Heart left ventricle (tissue), 16 donors: ENCODE measurements around the gene ADCK2. TPM values are rescaled to one million over a fixed set of nuclear protein-coding genes. Genes with fewer than 3 reads are reported as not detected.

Experiments used
- ATAC-seq, 4 donors: fragments of 200-7000 bp; cut with Tn5 transposase; one replicate each; pipeline ENCODE4 v1.9.1; 2020 to 2022; ENCODE audit warnings: moderate library complexity in 4 of 4, mild to moderate bottlenecking in 3 of 4, moderate number of reproducible peaks in 1 of 4
- DNase-seq, 5 donors: peaks; one replicate each; pipeline ENCODE4 v3.0.0-alpha.2; 2020
- H3K27ac ChIP-seq, 12 donors: fragments of 200-600 bp; sonication (generic) in 4 of 12; one replicate each; pipeline versions ENCODE4 v1.5.0 to v1.8.0; 2016 to 2022; ENCODE audit warnings: mild to moderate bottlenecking in 2 of 12
- H3K27me3 ChIP-seq, 9 donors: fragments of 200-600 bp; sonication (generic) in 2 of 9; one replicate each; pipeline versions ENCODE4 v1.5.1 to v1.8.0; 2016 to 2022; ENCODE audit warnings: mild to moderate bottlenecking in 3 of 9
- H3K36me3 ChIP-seq, 9 donors: fragments of 200-600 bp; sonication (generic) in 2 of 9; one replicate each; pipeline versions ENCODE4 v1.5.0 to v1.8.0; 2018 to 2022; ENCODE audit warnings: mild to moderate bottlenecking in 2 of 9
- H3K4me1 ChIP-seq, 12 donors: fragments of 200-600 bp; sonication (generic) in 4 of 12; one replicate each; pipeline versions ENCODE4 v1.5.0 to v1.8.0; 2016 to 2022; ENCODE audit warnings: mild to moderate bottlenecking in 3 of 12
- H3K4me3 ChIP-seq, 12 donors: fragments of 200-600 bp; sonication (generic) in 4 of 12; one replicate each; pipeline versions ENCODE4 v1.5.0 to v1.8.0; 2017 to 2022; ENCODE audit warnings: mild to moderate bottlenecking in 9 of 12, moderate library complexity in 4 of 12
- H3K9me3 ChIP-seq, 12 donors: fragments of 200-600 bp; sonication (generic) in 4 of 12; one replicate each; pipeline versions ENCODE4 v1.5.0 to v1.8.0; 2016 to 2022; ENCODE audit warnings: mild to moderate bottlenecking in 1 of 12
- CTCF ChIP-seq, 12 donors: fragments of 200-600 bp; sonication (generic) in 4 of 12; IDR thresholded peaks; one replicate each; pipeline versions ENCODE4 v1.5.0 to v1.8.0; 2018 to 2022; ENCODE audit warnings: antibody characterized with exemption in 12 of 12, mild to moderate bottlenecking in 5 of 12
- POLR2A ChIP-seq, 2 donors: fragments of 450-650 bp; IDR thresholded peaks; one replicate each; pipeline ENCODE4 v1.6.1; 2017; ENCODE audit warnings: antibody characterized with exemption in 2 of 2, mild to moderate bottlenecking in 2 of 2, moderate library complexity in 2 of 2
- whole genome bisulfite sequencing, 4 donors: extraction: QIAGEN DNeasy Blood & Tissue Kit in 2 of 4; methylation state at CpG; one replicate each; pipeline versions ENCODE4 v1.1.5 to v1.1.7; 2013 to 2018; 5-methylcytosine and 5-hydroxymethylcytosine counted together
- intact Hi-C, 10 donors: fragments of 100-400 bp; cut with DNase I; formaldehyde crosslinking; loops; one replicate each; pipeline versions ENCODE4 v1.11.1 to v1.14.2; 2022
- polyA plus RNA-seq, 2 donors: library from polyadenylated mRNA; stranded (reverse); fragments of 200-250 nt; gene quantifications; one replicate each; pipeline ENCODE4 v1.2.3, GENCODE V29; 2013
- total RNA-seq, 9 donors: library from RNA; depleted of rRNA in 2 of 9; stranded (reverse); fragments of >200 nt in 2 of 9; fragmentation: NEBNext Ultra II Directional in 3 of 9; extraction: Animal tissue kit (Norgen Biotek cat#: 25700) in 3 of 9; gene quantifications; one replicate each; pipeline versions ENCODE4 v1.1.0 to v1.2.4, GENCODE V29; 2016 to 2023
- donor health status: ischemic (EF 13 %, LVEDD 7.1; RV severe dilation, severe dysfunction).
- donor health status: healthy with polysubstance abuse.
- donor health status: DM: no; HTN: yes; CAD: no.
- donor health status: DM: no; HTN: no; CAD: no.
- donor health status: ischemic (EF 25% LVEDD 6.9; RV normal size, moderate dysfunction).
- donor health status: ischemic (EF 25% LVEDD 5.7; RV mildly dilated, moderate dysfunction).
- donor health status: healthy.
- donor health status: DM: yes; HTN: yes; CAD: no.
- donor health status: ischemic (EF 35%, LVEDD 5.7; RV mildly dilated, moderate dysfunction).
- donor health status: nonischemic (EF 11% LVEDD 7.7; RV severe dilation, severe dysfunction).
- donor health status: DM: yes; HTN: yes; CAD: no.
- donor health status: PGD.
- donor health status: ischemic (EF 29% LVEDD 5.4; RV normal size, mild dysfunction).
- donor health status: nonischemic (EF 23%, LVEDD 6.1; RV moderate dilation, normal function).

The ADCK2 gene
- total and polyA plus RNA-seq, 11 donors = 5.3 to 18.3 (median 10.5) TPM

- peak in 1 of 4 donors; percentile 21 for ATAC-seq
- intact Hi-C loops = loop anchor here in 1 of 10 donors (10.0 kb wide), 1 partner anchor 329 kb away; the partner anchor contains the start of gene MRPS33
- TF ChIP-seq CTCF (IDR thresholded peaks at IDR 0.05) (no peak), POLR2A (IDR thresholded peaks at IDR 0.05) (no peak)
- Histone ChIP-seq H3K27ac (no peak overlapping the region), H3K27me3 (no peaks in the 10 kb centered on the region), H3K4me1 (no peaks in the 10 kb centered on the region), H3K4me3 (no peak overlapping the region), H3K36me3 (peaks cover 0 to 74% (median 47%) of the 10 kb centered on the region in 9 donors), H3K9me3 (no peaks in the 10 kb centered on the region)
- WGBS, 4 donors = 60 to 75% (median 67%) methylated on average over 8 to 10 of the region's 10 CpGs
- DNase-seq = no peak
Measured at GRCh38 chr7:140685407-140686087, 12.8 kb downstream of the ADCK2 start.

GRCh38 chr7:140686921-140687320 lies 14.2 kb downstream of the ADCK2 start:
- DNase-seq (no peak), ATAC-seq (no peak)
- H3K9me3 ChIP-seq = no peaks in the 10 kb centered on the region
- H3K4me1 ChIP-seq = no peaks in the 10 kb centered on the region
- H3K27ac ChIP-seq = no peak overlapping the region
- H3K27me3 ChIP-seq = no peaks in the 10 kb centered on the region
- TF ChIP-seq POLR2A (IDR thresholded peaks at IDR 0.05) = no peak
- no peak for TF ChIP-seq CTCF (IDR thresholded peaks at IDR 0.05)
- H3K36me3 ChIP-seq = peaks cover 0 to 65% (median 44%) of the 10 kb centered on the region in 9 donors
- WGBS, 4 donors = 96 to 97% (median 97%) methylated on average over 11 of the region's 11 CpGs
- H3K4me3 ChIP-seq = no peak overlapping the region
- intact Hi-C loops = loop anchor here in 1 of 10 donors (10.0 kb wide), 1 partner anchor 328 kb away; the partner anchor contains the start of gene MRPS33

- H3K9me3 ChIP-seq = no peaks in the 10 kb centered on the region
- no peak for TF ChIP-seq POLR2A (IDR thresholded peaks at IDR 0.05)
- no peak for TF ChIP-seq CTCF (IDR thresholded peaks at IDR 0.05)
- H3K36me3 ChIP-seq = peaks cover 0 to 60% (median 41%) of the 10 kb centered on the region in 9 donors
- H3K4me1 ChIP-seq = no peaks in the 10 kb centered on the region
- DNase-seq (no peak), ATAC-seq (no peak)
- intact Hi-C loops = loop anchor here in 1 of 10 donors (10.0 kb wide), 1 partner anchor 326 kb away; the partner anchor contains the start of gene MRPS33
- H3K4me3 ChIP-seq = no peak overlapping the region
- H3K27me3 ChIP-seq = no peaks in the 10 kb centered on the region
- 89 to 94% (median 94%) methylated on average over 6 of the region's 6 CpGs for WGBS, 4 donors
- H3K27ac ChIP-seq = no peak overlapping the region
Measured at GRCh38 chr7:140688341-140688740, 15.6 kb downstream of the ADCK2 start.
